ENCODE results near the gene CDH12.

CDH12 gene

GRCh38 chr5:21802100-21802499 lies 1051.0 kb downstream of the CDH12 start:
- DNase-seq (ENCODE audit: insufficient read length, low spot score), result no peak
- FAIRE-seq, result no peak

- DNase-seq (ENCODE audit: insufficient read length, low spot score) (no peak), FAIRE-seq (no peak)
Observed at GRCh38 chr5:21792748-21793147, 1060.4 kb downstream of the CDH12 start.

GRCh38 chr5:21791304-21791703 lies 1061.8 kb downstream of the CDH12 start:
- DNase-seq (ENCODE audit: insufficient read length, low spot score) (no peak), FAIRE-seq (peak; percentile 9)

- FAIRE-seq, result no peak
- no peak for DNase-seq (ENCODE audit: insufficient read length, low spot score)
Observed at GRCh38 chr5:21784487-21784886, 1068.7 kb downstream of the CDH12 start.

- DNase-seq (ENCODE audit: insufficient read length, low spot score) (no peak), FAIRE-seq (peak; percentile 74)
Observed at GRCh38 chr5:21783074-21783679, 1070.0 kb downstream of the CDH12 start.

- no peak for FAIRE-seq
Observed at GRCh38 chr5:21776466-21776865, 1076.7 kb downstream of the CDH12 start.

GRCh38 chr5:21774801-21775200 lies 1078.3 kb downstream of the CDH12 start:
- FAIRE-seq, result no peak
- DNase-seq (ENCODE audit: insufficient read length, low spot score), result no peak

More at GRCh38 chr5:21776466-21776865, 1076.7 kb downstream of the CDH12 start:
- no peak for DNase-seq (ENCODE audit: insufficient read length, low spot score)

GRCh38 chr5:21774281-21774680 lies 1078.9 kb downstream of the CDH12 start:
- DNase-seq (ENCODE audit: insufficient read length, low spot score) (no peak), FAIRE-seq (no peak)

- FAIRE-seq, result no peak
Observed at GRCh38 chr5:21773456-21773855, 1079.7 kb downstream of the CDH12 start.

GRCh38 chr5:21765406-21765805 lies 1087.7 kb downstream of the CDH12 start:
- FAIRE-seq, result no peak
- no peak for DNase-seq (ENCODE audit: insufficient read length, low spot score)

More at GRCh38 chr5:21773456-21773855, 1079.7 kb downstream of the CDH12 start:
- no peak for DNase-seq (ENCODE audit: insufficient read length, low spot score)

GRCh38 chr5:21739096-21739495 lies 1114.0 kb downstream of the CDH12 start:
- FAIRE-seq, result no peak
- DNase-seq (ENCODE audit: insufficient read length, low spot score), result no peak

- DNase-seq (ENCODE audit: insufficient read length, low spot score), result no peak
- no peak for FAIRE-seq
Observed at GRCh38 chr5:21723500-21723899, 1129.6 kb downstream of the CDH12 start.

GRCh38 chr5:21711866-21712758 lies 1141.0 kb downstream of the CDH12 start:
- no peak for FAIRE-seq

GRCh38 chr5:21709770-21710169 lies 1143.4 kb downstream of the CDH12 start:
- DNase-seq (ENCODE audit: insufficient read length, low spot score), result no peak
- peak; percentile 55 for FAIRE-seq

More at GRCh38 chr5:21711866-21712758, 1141.0 kb downstream of the CDH12 start:
- DNase-seq (ENCODE audit: insufficient read length, low spot score), result no peak

GRCh38 chr5:21704974-21705668 lies 1148.0 kb downstream of the CDH12 start:
- no peak for FAIRE-seq
- no peak for DNase-seq (ENCODE audit: insufficient read length, low spot score)

GRCh38 chr5:21701317-21701716 lies 1151.8 kb downstream of the CDH12 start:
- no peak for DNase-seq (ENCODE audit: insufficient read length, low spot score)

More at GRCh38 chr5:21701317-21701716, 1151.8 kb downstream of the CDH12 start:
- no peak for FAIRE-seq

Measured in HTR-8/SVneo (cell line).